ENCODE data around the gene COLEC12.

COLEC12 gene

GRCh38 chr18:490624-491023 lies 9.9 kb downstream of the COLEC12 start:
- CTCF ChIA-PET: interaction anchor here (1.0 to 1.1 kb wide), 2 partner anchors 17 to 111 kb away, joined by 3 read pairs; no protein-coding TSS in a partner anchor
- POLR2A ChIA-PET: no interaction called here
- TF ChIP-seq, protein P1, sequence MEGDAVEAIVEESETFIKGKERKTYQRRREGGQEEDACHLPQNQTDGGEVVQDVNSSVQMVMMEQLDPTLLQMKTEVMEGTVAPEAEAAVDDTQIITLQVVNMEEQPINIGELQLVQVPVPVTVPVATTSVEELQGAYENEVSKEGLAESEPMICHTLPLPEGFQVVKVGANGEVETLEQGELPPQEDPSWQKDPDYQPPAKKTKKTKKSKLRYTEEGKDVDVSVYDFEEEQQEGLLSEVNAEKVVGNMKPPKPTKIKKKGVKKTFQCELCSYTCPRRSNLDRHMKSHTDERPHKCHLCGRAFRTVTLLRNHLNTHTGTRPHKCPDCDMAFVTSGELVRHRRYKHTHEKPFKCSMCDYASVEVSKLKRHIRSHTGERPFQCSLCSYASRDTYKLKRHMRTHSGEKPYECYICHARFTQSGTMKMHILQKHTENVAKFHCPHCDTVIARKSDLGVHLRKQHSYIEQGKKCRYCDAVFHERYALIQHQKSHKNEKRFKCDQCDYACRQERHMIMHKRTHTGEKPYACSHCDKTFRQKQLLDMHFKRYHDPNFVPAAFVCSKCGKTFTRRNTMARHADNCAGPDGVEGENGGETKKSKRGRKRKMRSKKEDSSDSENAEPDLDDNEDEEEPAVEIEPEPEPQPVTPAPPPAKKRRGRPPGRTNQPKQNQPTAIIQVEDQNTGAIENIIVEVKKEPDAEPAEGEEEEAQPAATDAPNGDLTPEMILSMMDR (IDR thresholded peaks at IDR 0.05; ENCODE audit: control extremely low read depth, extremely low read depth, low read depth, missing control alignments): no peak
- DNase-seq (ENCODE audit: extremely low spot score): no peak

- ChIA-PET POLR2A (no interaction called here), CTCF (interaction anchor here (1.4 kb wide), 1 partner anchor 13 kb away, joined by 5 read pairs; no protein-coding TSS in a partner anchor)
- DNase-seq (ENCODE audit: extremely low spot score): no peak
- TF ChIP-seq, protein P1 (IDR thresholded peaks at IDR 0.05; ENCODE audit: control extremely low read depth, extremely low read depth, low read depth, missing control alignments): no peak
These were observed 10.5 kb downstream of the COLEC12 start for GRCh38 chr18:490024-490366.

- DNase-seq (ENCODE audit: extremely low spot score): no peak
- TF ChIP-seq, protein P1 (IDR thresholded peaks at IDR 0.05; ENCODE audit: control extremely low read depth, extremely low read depth, low read depth, missing control alignments): no peak
- ChIA-PET POLR2A (no interaction called here), CTCF (interaction anchor here (0.8 to 1.4 kb wide), 2 partner anchors 8 to 13 kb away, joined by 3 to 5 read pairs; no protein-coding TSS in a partner anchor)
These were observed 11.1 kb downstream of the COLEC12 start for GRCh38 chr18:489244-490023.

DNA sequence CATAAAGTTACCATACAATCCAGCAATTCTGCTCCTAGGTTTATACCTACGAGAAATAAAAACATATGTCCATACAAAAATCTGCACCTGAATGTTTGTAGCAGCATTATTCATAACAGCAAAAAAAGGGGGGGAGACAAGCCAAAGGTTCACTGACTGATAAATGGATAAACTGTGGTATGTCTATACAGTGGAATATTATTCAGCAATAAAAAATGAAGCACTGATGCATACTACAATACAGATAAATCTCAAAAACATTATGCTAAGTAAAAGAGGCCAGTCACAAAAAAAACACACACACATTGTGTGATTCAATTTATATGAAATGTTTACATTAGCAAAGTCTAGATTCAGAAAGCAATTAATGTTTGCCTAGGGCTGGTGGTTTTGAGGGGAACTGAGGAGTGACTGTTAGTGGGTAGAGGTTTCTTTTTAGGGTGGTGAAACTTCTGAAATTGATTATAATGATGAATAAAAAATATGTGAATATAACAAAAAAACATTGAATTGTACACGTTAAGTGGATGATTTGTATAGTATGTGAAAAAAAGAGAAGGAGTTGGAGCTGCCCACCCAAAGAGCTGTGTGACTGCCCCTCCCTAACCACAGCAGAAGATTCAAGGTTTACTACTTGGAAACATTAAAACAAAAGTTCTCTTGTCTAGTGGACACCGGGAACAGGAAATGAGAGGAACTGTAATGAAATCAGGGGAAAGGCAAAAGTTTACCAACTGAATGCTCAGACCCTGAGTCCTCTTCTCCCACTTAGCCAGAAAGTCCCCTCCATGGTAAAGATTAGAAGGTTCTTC lies 13.4 kb downstream of the COLEC12 start:
- TF ChIP-seq, protein P1 (IDR thresholded peaks at IDR 0.05; ENCODE audit: control extremely low read depth, extremely low read depth, low read depth, missing control alignments): no peak
- POLR2A ChIA-PET: no interaction called here
- CTCF ChIA-PET: no interaction called here
- DNase-seq (ENCODE audit: extremely low spot score): no peak

GRCh38 chr18:484749-485464 lies 15.6 kb downstream of the COLEC12 start:
- no peak for DNase-seq (ENCODE audit: extremely low spot score)
- TF ChIP-seq, protein P1 (IDR thresholded peaks at IDR 0.05; ENCODE audit: control extremely low read depth, extremely low read depth, low read depth, missing control alignments): no peak
- CTCF ChIA-PET: interaction anchor here (1.2 to 1.4 kb wide), 2 partner anchors 10 to 19 kb away, joined by 3 read pairs; no protein-coding TSS in a partner anchor
- POLR2A ChIA-PET: no interaction called here

GRCh38 chr18:478681-479080 lies 21.8 kb downstream of the COLEC12 start:
- CTCF ChIA-PET: interaction anchor here (1.0 to 1.3 kb wide), 2 partner anchors 17 to 28 kb away, joined by 3 to 4 read pairs; no protein-coding TSS in a partner anchor
- POLR2A ChIA-PET: no interaction called here
- TF ChIP-seq, protein P1 (IDR thresholded peaks at IDR 0.05; ENCODE audit: control extremely low read depth, extremely low read depth, low read depth, missing control alignments): no peak
- no peak for DNase-seq (ENCODE audit: extremely low spot score)

Data from GM10248 (cell line).